ENCODE data around the gene GJA10. TPM values are rescaled to one million over a fixed set of nuclear protein-coding genes. Genes with fewer than 3 reads are reported as not detected.
"Not testable (repeated sequence)": the region's sequence is repeated elsewhere in the genome, so short reads cannot be mapped to it uniquely, and the experiment has no call there.

GJA10 gene
- polyA plus RNA-seq, 1 donor (not counting 4 experiments of a cell fraction or from before 2014, with no cell fraction given) = not detected

GRCh38 chr6:89888871-89889270, 5.4 kb upstream of the GJA10 start:
- Histone ChIP-seq H3K4me1 (ENCODE audit: control insufficient read depth, extremely low read depth, insufficient read depth, low read length) (no peaks in the 10 kb centered on the region), H3K4me3 (ENCODE audit: control insufficient read depth in 2 of 3, extremely low read depth in 1 of 3, insufficient read depth in 2 of 3, low read depth in 1 of 3, low read length in 3 of 3) (no peak overlapping the region), H3K9me3 (ENCODE audit: control insufficient read depth, low read depth, low read length) (no peaks in the 10 kb centered on the region), H3K27ac (ENCODE audit: control insufficient read depth, insufficient read depth, low read length) (no peak overlapping the region), H3K9ac (ENCODE audit: control insufficient read depth, extremely low read depth, insufficient read depth, low read length) (no peak overlapping the region), H3K79me2 (ENCODE audit: control insufficient read depth, insufficient read depth, low read length) (no peaks in the 10 kb centered on the region), H3K36me3 (ENCODE audit: control insufficient read depth in 2 of 2, extremely low read depth in 1 of 2, insufficient read depth in 2 of 2, low read length in 2 of 2) (no peaks in the 10 kb centered on the region), H2AFZ (ENCODE audit: control insufficient read depth, low read length) (no peak overlapping the region), H4K20me1 (ENCODE audit: control insufficient read depth, extremely low read depth, insufficient read depth, low read length) (no peaks in the 10 kb centered on the region), H3K4me2 (ENCODE audit: control insufficient read depth, extremely low read depth, insufficient read depth, low read depth, low read length) (no peak overlapping the region), H3K27me3 (ENCODE audit: control insufficient read depth, extremely low read depth, insufficient read depth, low read length) (peaks cover 17% of the 10 kb centered on the region), H3K9me1 (ENCODE audit: control insufficient read depth, extremely low read depth, insufficient read depth, low read length) (no peaks in the 10 kb centered on the region)
- dilution Hi-C loops (cut with MboI; ENCODE audit: extremely low pct_ligation_motif_present, low sequenced_read_pairs) = no loop called here
- DNase-seq (ENCODE audit: low read depth, low spot score) (no peak), FAIRE-seq (no peak)
- TF ChIP-seq CTCF (optimal IDR thresholded peaks at IDR 0.05 in 1 of 3, IDR thresholded peaks at IDR 0.05 in 1 of 3, conservative IDR thresholded peaks at IDR 0.05 in 1 of 3; ENCODE audit: extremely low read depth in 1 of 3, insufficient read depth in 2 of 3, low read length in 3 of 3) (no peak), EZH2 (IDR thresholded peaks at IDR 0.05; ENCODE audit: low read length) (no peak)

- H4K20me1 ChIP-seq (ENCODE audit: control insufficient read depth, extremely low read depth, insufficient read depth, low read length); FAIRE-seq; dilution Hi-C loops (cut with MboI; ENCODE audit: extremely low pct_ligation_motif_present, low sequenced_read_pairs); H3K36me3 ChIP-seq (ENCODE audit: control insufficient read depth in 2 of 2, extremely low read depth in 1 of 2, insufficient read depth in 2 of 2, low read length in 2 of 2); H3K79me2 ChIP-seq (ENCODE audit: control insufficient read depth, insufficient read depth, low read length); H2AFZ ChIP-seq (ENCODE audit: control insufficient read depth, low read length); H3K4me2 ChIP-seq (ENCODE audit: control insufficient read depth, extremely low read depth, insufficient read depth, low read depth, low read length); H3K9me1 ChIP-seq (ENCODE audit: control insufficient read depth, extremely low read depth, insufficient read depth, low read length); H3K9ac ChIP-seq (ENCODE audit: control insufficient read depth, extremely low read depth, insufficient read depth, low read length); H3K9me3 ChIP-seq (ENCODE audit: control insufficient read depth, low read depth, low read length); DNase-seq (ENCODE audit: low read depth, low spot score); H3K4me1 ChIP-seq (ENCODE audit: control insufficient read depth, extremely low read depth, insufficient read depth, low read length); H3K4me3 ChIP-seq (ENCODE audit: control insufficient read depth in 2 of 3, extremely low read depth in 1 of 3, insufficient read depth in 2 of 3, low read depth in 1 of 3, low read length in 3 of 3); H3K27ac ChIP-seq (ENCODE audit: control insufficient read depth, insufficient read depth, low read length): not testable (repeated sequence)
- peaks cover 17% of the 10 kb centered on the region for H3K27me3 ChIP-seq (ENCODE audit: control insufficient read depth, extremely low read depth, insufficient read depth, low read length)
Observed at GRCh38 chr6:89890845-89891528, 3.3 kb upstream of the GJA10 start.

GRCh38 chr6:89892577-89892976, 1.7 kb upstream of the GJA10 start:
- H3K27ac ChIP-seq (ENCODE audit: control insufficient read depth, insufficient read depth, low read length); DNase-seq (ENCODE audit: low read depth, low spot score); H3K4me3 ChIP-seq (ENCODE audit: control insufficient read depth in 2 of 3, extremely low read depth in 1 of 3, insufficient read depth in 2 of 3, low read depth in 1 of 3, low read length in 3 of 3); H3K9ac ChIP-seq (ENCODE audit: control insufficient read depth, extremely low read depth, insufficient read depth, low read length); H3K4me2 ChIP-seq (ENCODE audit: control insufficient read depth, extremely low read depth, insufficient read depth, low read depth, low read length); dilution Hi-C loops (cut with MboI; ENCODE audit: extremely low pct_ligation_motif_present, low sequenced_read_pairs); H3K4me1 ChIP-seq (ENCODE audit: control insufficient read depth, extremely low read depth, insufficient read depth, low read length); H2AFZ ChIP-seq (ENCODE audit: control insufficient read depth, low read length); H4K20me1 ChIP-seq (ENCODE audit: control insufficient read depth, extremely low read depth, insufficient read depth, low read length); H3K79me2 ChIP-seq (ENCODE audit: control insufficient read depth, insufficient read depth, low read length); H3K36me3 ChIP-seq (ENCODE audit: control insufficient read depth in 2 of 2, extremely low read depth in 1 of 2, insufficient read depth in 2 of 2, low read length in 2 of 2); H3K9me1 ChIP-seq (ENCODE audit: control insufficient read depth, extremely low read depth, insufficient read depth, low read length); H3K9me3 ChIP-seq (ENCODE audit: control insufficient read depth, low read depth, low read length); FAIRE-seq: not testable (repeated sequence)
- peaks cover 20% of the 10 kb centered on the region for H3K27me3 ChIP-seq (ENCODE audit: control insufficient read depth, extremely low read depth, insufficient read depth, low read length)
